SK-N-SH treated with all-trans-retinoic acid at 6 μM for 48 hours (cell line): ENCODE measurements around the gene MMP14.

Source experiments
- ARNTL ChIP-seq: fragments of 450-650 bp; formaldehyde crosslinking; IDR thresholded peaks from 2 replicates; pipeline ENCODE4 v1.5.0; 2020; ENCODE audit warnings: low read depth, mild to moderate bottlenecking, moderate library complexity, borderline replicate concordance
- CREB5 ChIP-seq: fragments of 250-450 bp; sonication (Bioruptor Pico); IDR thresholded peaks from 2 replicates; pipeline ENCODE4 v1.5.1; 2020; ENCODE audit warnings: low read depth, mild to moderate bottlenecking, moderate library complexity
- ESRRG ChIP-seq: fragments of 250-450 bp; sonication (Bioruptor Pico); IDR thresholded peaks from 2 replicates; pipeline ENCODE4 v1.6.1; 2021; ENCODE audit warnings: mild to moderate bottlenecking
- OSR1 ChIP-seq: fragments of 250-450 bp; sonication (Bioruptor Pico); IDR thresholded peaks from 2 replicates; pipeline ENCODE4 v1.8.0; 2022; ENCODE audit warnings: moderate library complexity, mild to moderate bottlenecking, inconsistent platforms
- POU6F1 ChIP-seq: fragments of 250-450 bp; sonication (Bioruptor Pico); IDR thresholded peaks from 2 replicates; pipeline ENCODE4 v1.8.0; 2021; ENCODE audit warnings: low read depth, mild to moderate bottlenecking, moderate library complexity, borderline replicate concordance
- TCF4 ChIP-seq: fragments of 250-450 bp; sonication (Bioruptor Pico); IDR thresholded peaks from 2 replicates; pipeline ENCODE4 v1.8.0; 2021; ENCODE audit warnings: mild to moderate bottlenecking, moderate library complexity, borderline replicate concordance
- ZFP3 ChIP-seq: fragments of 250-450 bp; sonication (Bioruptor Pico); IDR thresholded peaks from 2 replicates; pipeline ENCODE4 v1.5.0; 2020; ENCODE audit warnings: mild to moderate bottlenecking, moderate library complexity
- ZNF565 ChIP-seq: fragments of 450-650 bp; formaldehyde crosslinking; conservative IDR thresholded peaks from 2 replicates; pipeline ENCODE4 v1.5.0; 2020; ENCODE audit warnings: low read depth, mild to moderate bottlenecking, moderate library complexity
- ZNF8 ChIP-seq: fragments of 450-650 bp; formaldehyde crosslinking; IDR thresholded peaks from 2 replicates; pipeline ENCODE4 v1.5.0; 2020; ENCODE audit warnings: mild to moderate bottlenecking, moderate library complexity
- TF ChIP-seq, protein P1 (sequence below): fragments of 250-450 bp; sonication (Bioruptor Pico); IDR thresholded peaks from 2 replicates; pipeline ENCODE4 v1.8.0; 2020; ENCODE audit warnings: mild to moderate bottlenecking, moderate library complexity, borderline replicate concordance

DNA sequence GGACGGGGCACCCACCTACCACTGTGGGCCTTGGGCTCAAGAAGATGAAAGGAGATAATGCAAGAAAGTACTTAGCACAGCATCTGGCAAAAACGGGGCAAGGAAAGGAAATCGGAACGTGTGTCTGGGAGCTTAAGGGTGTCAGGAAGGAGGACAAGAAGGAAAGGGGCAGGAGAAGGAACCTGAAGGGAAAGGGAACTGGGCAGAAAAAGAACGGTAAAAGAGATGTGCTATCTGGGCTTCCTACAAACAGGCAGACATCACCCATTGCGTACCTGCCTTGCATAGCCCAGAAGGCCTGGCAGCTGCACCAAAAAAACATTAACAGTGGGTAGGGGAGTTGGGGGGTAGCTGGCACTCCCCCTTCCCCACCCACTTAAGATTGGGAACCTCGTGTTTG is 45.7 kb downstream of the MMP14 start:
- TF ChIP-seq ZFP3 (CRISPR knock-in tag), result no peak
- TF ChIP-seq ARNTL (CRISPR knock-in tag), result no peak
- TF ChIP-seq ZNF8, result no peak
- no peak for TF ChIP-seq TCF4 (CRISPR knock-in tag)
- no peak for TF ChIP-seq OSR1 (CRISPR knock-in tag)
- TF ChIP-seq, protein P1, sequence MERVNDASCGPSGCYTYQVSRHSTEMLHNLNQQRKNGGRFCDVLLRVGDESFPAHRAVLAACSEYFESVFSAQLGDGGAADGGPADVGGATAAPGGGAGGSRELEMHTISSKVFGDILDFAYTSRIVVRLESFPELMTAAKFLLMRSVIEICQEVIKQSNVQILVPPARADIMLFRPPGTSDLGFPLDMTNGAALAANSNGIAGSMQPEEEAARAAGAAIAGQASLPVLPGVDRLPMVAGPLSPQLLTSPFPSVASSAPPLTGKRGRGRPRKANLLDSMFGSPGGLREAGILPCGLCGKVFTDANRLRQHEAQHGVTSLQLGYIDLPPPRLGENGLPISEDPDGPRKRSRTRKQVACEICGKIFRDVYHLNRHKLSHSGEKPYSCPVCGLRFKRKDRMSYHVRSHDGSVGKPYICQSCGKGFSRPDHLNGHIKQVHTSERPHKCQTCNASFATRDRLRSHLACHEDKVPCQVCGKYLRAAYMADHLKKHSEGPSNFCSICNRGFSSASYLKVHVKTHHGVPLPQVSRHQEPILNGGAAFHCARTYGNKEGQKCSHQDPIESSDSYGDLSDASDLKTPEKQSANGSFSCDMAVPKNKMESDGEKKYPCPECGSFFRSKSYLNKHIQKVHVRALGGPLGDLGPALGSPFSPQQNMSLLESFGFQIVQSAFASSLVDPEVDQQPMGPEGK (CRISPR knock-in tag), result no peak
- TF ChIP-seq POU6F1 (CRISPR knock-in tag), result no peak
- TF ChIP-seq CREB5 (CRISPR knock-in tag), result no peak
- TF ChIP-seq ZNF565, result no peak
- TF ChIP-seq ESRRG, result no peak
